Spleen (tissue), 11 donors: ENCODE data around the gene KLHL5. TPM values are rescaled to one million over a fixed set of nuclear protein-coding genes. Genes with fewer than 3 reads are reported as not detected.
A peak's percentile ranks its signal among the peaks of the same experiment; 100 is the strongest.

Experiments
- DNase-seq: peaks from one replicate; pipeline ENCODE4 v3.0.0-alpha.2; 2020
- H3K27ac ChIP-seq, 8 donors: fragments of 200-600 bp; sonication (generic) in 7 of 8; 1 replicate in 4 of 8; 2 replicates in 4 of 8; pipeline versions ENCODE4 v1.5.0 to v1.8.0; 2016 to 2021; ENCODE audit warnings: inconsistent platforms in 4 of 8, mild to moderate bottlenecking in 4 of 8, moderate library complexity in 1 of 8
- H3K27me3 ChIP-seq, 7 donors: fragments of 200-600 bp; sonication (generic) in 6 of 7; replicated peaks in 1 of 7; 1 replicate in 4 of 7; 2 replicates in 3 of 7; pipeline versions ENCODE4 v1.5.0 to v1.8.0; 2016 to 2021; ENCODE audit warnings: inconsistent platforms in 3 of 7, mild to moderate bottlenecking in 1 of 7
- H3K36me3 ChIP-seq, 6 donors: fragments of 200-600 bp; sonication (generic) in 5 of 6; 1 replicate in 4 of 6; 2 replicates in 2 of 6; pipeline versions ENCODE4 v1.5.0 to v1.8.0; 2016 to 2021; ENCODE audit warnings: inconsistent platforms in 2 of 6
- H3K4me1 ChIP-seq, 6 donors: fragments of 200-600 bp; sonication (generic) in 5 of 6; 1 replicate in 3 of 6; 2 replicates in 3 of 6; pipeline versions ENCODE4 v1.5.0 to v1.8.0; 2016 to 2021; ENCODE audit warnings: inconsistent platforms in 3 of 6
- H3K4me3 ChIP-seq, 8 donors: fragments of 200-600 bp; sonication (generic) in 7 of 8; 1 replicate in 4 of 8; 2 replicates in 4 of 8; pipeline versions ENCODE4 v1.5.0 to v1.8.0; 2016 to 2021; ENCODE audit warnings: inconsistent platforms in 4 of 8, mild to moderate bottlenecking in 4 of 8, moderate library complexity in 2 of 8
- H3K9me3 ChIP-seq, 8 donors: fragments of 200-600 bp; sonication (generic) in 7 of 8; 1 replicate in 4 of 8; 2 replicates in 4 of 8; pipeline versions ENCODE4 v1.5.0 to v1.8.0; 2016 to 2021; ENCODE audit warnings: inconsistent platforms in 4 of 8
- POLR2A ChIP-seq, 3 donors: fragments of 450-650 bp; IDR thresholded peaks; one replicate each; pipeline ENCODE4 v1.5.1; 2017; ENCODE audit warnings: antibody characterized with exemption in 3 of 3, mild to moderate bottlenecking in 1 of 3
- POLR2AphosphoS5 ChIP-seq, 3 donors: sonication (generic); formaldehyde crosslinking; IDR thresholded peaks; one replicate each; pipeline ENCODE4 v1.5.1; 2017; ENCODE audit warnings: antibody characterized with exemption in 3 of 3
- WGBS, 5 donors: extraction: QIAGEN DNeasy Blood & Tissue Kit in 3 of 5; methylation state at CpG; one replicate each; pipeline versions ENCODE4 v1.1.5 to v1.1.7; 2013 to 2018; 5-methylcytosine and 5-hydroxymethylcytosine counted together
- intact Hi-C: fragments of 100-400 bp; cut with DNase I; formaldehyde crosslinking; loops from one replicate; pipeline ENCODE4 v1.15.0; 2023; ENCODE audit warnings: low total_unique reads
- polyA plus RNA-seq, 3 donors: library from polyadenylated mRNA; stranded (reverse); fragments of 200-250 nt; gene quantifications; one replicate each; pipeline ENCODE4 v1.2.1, GENCODE V29; 2013
- total RNA-seq, 7 donors: library from RNA; depleted of rRNA in 3 of 7; stranded (reverse); fragments of >200 nt in 3 of 7; fragmentation: NEBNext Ultra II Directional in 4 of 7; extraction: Animal tissue kit (Norgen Biotek cat#: 25700) in 4 of 7; gene quantifications; one replicate each; pipeline versions ENCODE4 v1.1.0 to v1.2.1, GENCODE V29; 2016 to 2021
- TF ChIP-seq, protein P1 (sequence below), 11 experiments: fragments of 200-600 bp in 7 of 11; fragments of 450-650 bp in 4 of 11; sonication (generic) in 4 of 11; IDR thresholded peaks in 8 of 11; conservative IDR thresholded peaks in 3 of 11; 1 replicate in 7 of 11; 2 replicates in 4 of 11; pipeline versions ENCODE4 v1.4.0 to v1.8.0; 2016 to 2021; ENCODE audit warnings: antibody characterized with exemption in 11 of 11, inconsistent platforms in 4 of 11, mild to moderate bottlenecking in 1 of 11
- donor health status: healthy with polysubstance abuse.
- donor health status: DM: no; HTN: no; CAD: no; lungs with moderate emphysema.
- donor health status: DM: no; HTN: no; CAD: no.
- donor health status: Bipolar disorder and iron deficiency.
- donor health status: healthy.
- donor health status: DM: no; HTN: no; CAD: no.
- donor health status: DM: yes; HTN: yes; CAD: no.

The KLHL5 gene
- total and polyA plus RNA-seq, 10 donors = 7.5 to 46.9 (median 35.9) TPM

DNA sequence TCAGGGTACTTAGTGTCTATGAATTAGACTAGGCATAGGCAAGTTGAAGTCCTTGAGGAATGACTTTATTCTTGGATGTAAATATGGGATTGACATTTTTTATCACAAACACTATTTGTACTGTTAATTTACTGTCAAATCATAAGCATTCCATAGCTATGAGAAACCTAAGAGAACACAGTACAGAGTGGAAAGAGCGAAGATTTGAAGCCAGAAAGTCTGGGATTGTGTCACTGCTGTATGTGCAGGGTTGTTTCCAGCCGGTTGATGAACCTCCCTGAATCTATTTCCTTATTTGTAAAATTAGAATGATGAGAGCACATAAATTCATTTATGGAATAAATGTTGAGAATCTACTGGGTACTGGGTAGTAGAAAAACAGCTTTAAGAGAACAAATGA is 14.4 kb upstream of the KLHL5 start:
- no peaks in the 10 kb centered on the region for H3K36me3 ChIP-seq
- peak overlapping the region in 6 of 8 donors; percentile 4 to 56 (median 30) for H3K27ac ChIP-seq
- peaks cover 21 to 89% (median 52%) of the 10 kb centered on the region in 6 donors for H3K4me1 ChIP-seq
- H3K4me3 ChIP-seq = no peak overlapping the region
- TF ChIP-seq, protein P1, sequence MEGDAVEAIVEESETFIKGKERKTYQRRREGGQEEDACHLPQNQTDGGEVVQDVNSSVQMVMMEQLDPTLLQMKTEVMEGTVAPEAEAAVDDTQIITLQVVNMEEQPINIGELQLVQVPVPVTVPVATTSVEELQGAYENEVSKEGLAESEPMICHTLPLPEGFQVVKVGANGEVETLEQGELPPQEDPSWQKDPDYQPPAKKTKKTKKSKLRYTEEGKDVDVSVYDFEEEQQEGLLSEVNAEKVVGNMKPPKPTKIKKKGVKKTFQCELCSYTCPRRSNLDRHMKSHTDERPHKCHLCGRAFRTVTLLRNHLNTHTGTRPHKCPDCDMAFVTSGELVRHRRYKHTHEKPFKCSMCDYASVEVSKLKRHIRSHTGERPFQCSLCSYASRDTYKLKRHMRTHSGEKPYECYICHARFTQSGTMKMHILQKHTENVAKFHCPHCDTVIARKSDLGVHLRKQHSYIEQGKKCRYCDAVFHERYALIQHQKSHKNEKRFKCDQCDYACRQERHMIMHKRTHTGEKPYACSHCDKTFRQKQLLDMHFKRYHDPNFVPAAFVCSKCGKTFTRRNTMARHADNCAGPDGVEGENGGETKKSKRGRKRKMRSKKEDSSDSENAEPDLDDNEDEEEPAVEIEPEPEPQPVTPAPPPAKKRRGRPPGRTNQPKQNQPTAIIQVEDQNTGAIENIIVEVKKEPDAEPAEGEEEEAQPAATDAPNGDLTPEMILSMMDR (IDR thresholded peaks at IDR 0.05 in 8 of 11, conservative IDR thresholded peaks at IDR 0.05 in 3 of 11) = no peak
- TF ChIP-seq POLR2A (IDR thresholded peaks at IDR 0.05) = no peak
- TF ChIP-seq POLR2AphosphoS5 (IDR thresholded peaks at IDR 0.05) = no peak
- WGBS, 5 donors = 69 to 78% (median 77%) methylated on average over 2 of the region's 2 CpGs
- H3K9me3 ChIP-seq = no peaks in the 10 kb centered on the region
- H3K27me3 ChIP-seq = no peaks in the 10 kb centered on the region
- intact Hi-C loops = no loop called here
- DNase-seq = no peak

DNA sequence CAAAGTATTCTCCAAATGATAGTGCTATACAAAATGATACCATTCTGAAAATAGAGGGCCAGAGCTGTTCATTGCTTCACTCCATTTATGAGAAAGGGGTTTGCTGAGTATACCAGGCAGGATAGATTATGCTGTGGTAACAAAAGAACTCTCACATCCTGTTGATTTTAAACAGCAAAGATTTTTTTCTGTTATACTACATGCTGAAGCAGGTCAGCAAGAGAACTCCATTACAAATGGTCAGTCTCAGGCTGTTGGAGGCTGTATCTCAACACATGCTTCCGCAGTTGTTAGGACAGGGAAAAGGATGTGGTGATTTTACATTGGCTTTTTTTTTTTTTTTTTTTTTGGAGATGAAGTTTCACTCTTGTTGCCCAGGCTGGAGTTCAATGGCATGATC is 13.7 kb upstream of the KLHL5 start:
- TF ChIP-seq POLR2A (IDR thresholded peaks at IDR 0.05) = no peak
- no peak for TF ChIP-seq POLR2AphosphoS5 (IDR thresholded peaks at IDR 0.05)
- TF ChIP-seq, protein P1 (IDR thresholded peaks at IDR 0.05 in 8 of 11, conservative IDR thresholded peaks at IDR 0.05 in 3 of 11) = no peak
- 29 to 37% (median 35%) methylated on average over 1 of the region's 1 CpG for WGBS, 5 donors
- Histone ChIP-seq H3K36me3 (no peaks in the 10 kb centered on the region), H3K4me3 (no peak overlapping the region), H3K27me3 (no peaks in the 10 kb centered on the region), H3K27ac (peak overlapping the region in 5 of 8 donors; percentile 4 to 56 (median 34)), H3K4me1 (peaks cover 15 to 89% (median 46%) of the 10 kb centered on the region in 6 donors), H3K9me3 (no peaks in the 10 kb centered on the region)
- intact Hi-C loops = no loop called here
- no peak for DNase-seq

DNA sequence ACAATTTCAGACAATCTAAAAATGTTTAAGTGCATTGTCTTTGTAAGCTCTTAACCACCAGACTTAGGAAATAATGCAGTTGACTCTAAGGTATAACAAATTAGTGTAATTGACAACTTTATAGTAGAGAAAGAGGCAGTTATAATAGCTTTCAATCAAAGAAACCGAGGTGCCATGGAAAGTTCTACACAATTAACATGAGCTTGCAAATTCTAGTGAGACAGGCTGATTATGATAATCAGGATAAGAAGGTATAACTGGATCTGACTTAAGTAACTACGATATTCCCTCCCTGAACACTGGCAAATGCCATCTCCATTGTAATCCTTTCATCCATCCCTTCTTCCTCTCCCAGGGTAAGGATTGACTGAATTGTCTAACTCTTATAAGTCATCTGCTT is 11.4 kb upstream of the KLHL5 start:
- H3K36me3 ChIP-seq = no peaks in the 10 kb centered on the region
- H3K4me1 ChIP-seq = peaks cover 14 to 97% (median 37%) of the 10 kb centered on the region in 6 donors
- intact Hi-C loops = no loop called here
- H3K27ac ChIP-seq = no peak overlapping the region
- WGBS, 5 donors = 92 to 98% (median 95%) methylated on average over 2 of the region's 2 CpGs
- TF ChIP-seq POLR2A (IDR thresholded peaks at IDR 0.05) = no peak
- TF ChIP-seq, protein P1 (IDR thresholded peaks at IDR 0.05 in 8 of 11, conservative IDR thresholded peaks at IDR 0.05 in 3 of 11) = no peak
- no peaks in the 10 kb centered on the region for H3K9me3 ChIP-seq
- H3K27me3 ChIP-seq = no peaks in the 10 kb centered on the region
- no peak for DNase-seq
- no peak overlapping the region for H3K4me3 ChIP-seq

DNA sequence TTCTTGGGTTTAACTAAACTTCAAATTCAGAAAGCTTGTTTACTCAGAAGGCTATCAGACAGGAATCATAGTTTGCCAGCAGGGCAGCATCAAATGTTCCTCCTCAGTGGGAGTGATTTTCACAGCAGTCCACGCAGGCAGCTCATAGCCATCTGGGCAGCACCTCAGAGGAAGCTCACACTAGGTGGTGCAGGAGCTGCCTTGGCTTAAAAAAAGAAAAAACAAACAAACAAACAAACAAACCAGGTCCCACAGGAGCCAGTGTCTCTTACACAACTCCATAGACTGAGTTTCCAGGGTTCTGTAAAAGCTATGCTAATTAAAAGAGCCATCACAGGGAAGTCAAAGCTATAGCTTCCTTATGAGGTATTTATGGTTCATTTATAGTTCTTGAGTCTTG is 10.5 kb upstream of the KLHL5 start:
- intact Hi-C loops = no loop called here
- H3K27ac ChIP-seq = no peak overlapping the region
- H3K4me3 ChIP-seq = no peak overlapping the region
- H3K9me3 ChIP-seq = no peaks in the 10 kb centered on the region
- no peak for TF ChIP-seq POLR2A (IDR thresholded peaks at IDR 0.05)
- TF ChIP-seq, protein P1 (IDR thresholded peaks at IDR 0.05 in 8 of 11, conservative IDR thresholded peaks at IDR 0.05 in 3 of 11) = no peak
- TF ChIP-seq POLR2AphosphoS5 (IDR thresholded peaks at IDR 0.05) = no peak
- no peak for DNase-seq
- H3K27me3 ChIP-seq = no peaks in the 10 kb centered on the region
- peaks cover 14 to 88% (median 29%) of the 10 kb centered on the region in 6 donors for H3K4me1 ChIP-seq
- no peaks in the 10 kb centered on the region for H3K36me3 ChIP-seq
- 87 to 100% (median 93%) methylated on average over 1 of the region's 1 CpG for WGBS, 5 donors
